ENCODE results near the gene CNTN4.
A peak's percentile ranks its signal among the peaks of the same experiment; 100 is the strongest.

Gene CNTN4

DNA sequence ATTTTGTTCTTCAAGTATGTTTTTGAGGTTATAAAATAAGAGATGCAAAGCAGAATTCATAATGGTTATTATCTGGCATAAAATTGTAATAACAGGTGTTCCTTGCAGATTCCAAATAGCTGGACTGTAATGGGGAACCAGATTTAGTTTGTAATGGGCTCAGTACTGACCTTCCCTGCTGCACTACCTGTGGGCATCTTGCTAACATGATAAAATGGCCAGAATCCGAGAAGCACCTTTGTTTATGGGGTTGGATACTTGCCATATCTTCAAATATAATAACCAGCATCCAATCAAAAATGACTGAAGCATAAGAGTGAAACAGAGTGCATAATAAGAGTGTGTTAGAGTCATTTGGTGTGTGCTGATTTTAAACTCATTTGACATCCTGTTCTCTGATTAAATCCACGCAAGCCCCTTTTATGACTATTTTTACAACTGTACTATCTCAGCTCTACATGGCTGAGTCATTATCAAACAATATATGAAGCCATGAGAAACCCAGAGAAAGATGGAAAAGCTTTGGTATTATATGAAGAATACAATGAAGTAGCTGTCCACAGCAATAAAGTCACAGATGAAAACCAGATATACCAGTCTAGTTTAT lies 292.4 kb downstream of the CNTN4 start:
- DNase-seq: no peak

DNA sequence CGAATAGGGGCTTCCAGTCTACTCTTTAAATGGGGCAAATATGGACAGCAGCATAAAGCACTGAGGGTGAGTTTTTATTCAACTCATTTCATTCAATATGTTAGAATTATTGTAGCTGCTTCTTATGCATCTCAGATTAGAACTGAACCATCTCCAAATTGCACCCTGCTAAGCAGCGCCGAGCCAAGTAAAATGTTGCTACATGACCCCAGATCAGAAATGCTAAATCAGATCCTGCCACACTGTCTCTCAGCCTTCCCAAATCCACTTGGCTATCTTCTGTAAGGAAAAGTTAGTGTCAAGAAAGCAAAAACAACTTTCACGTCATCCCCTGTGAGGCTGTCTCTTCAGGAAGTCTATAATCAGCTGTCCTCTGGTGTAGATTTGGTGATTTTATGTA lies 293.2 kb downstream of the CNTN4 start:
- no peak for DNase-seq

DNA sequence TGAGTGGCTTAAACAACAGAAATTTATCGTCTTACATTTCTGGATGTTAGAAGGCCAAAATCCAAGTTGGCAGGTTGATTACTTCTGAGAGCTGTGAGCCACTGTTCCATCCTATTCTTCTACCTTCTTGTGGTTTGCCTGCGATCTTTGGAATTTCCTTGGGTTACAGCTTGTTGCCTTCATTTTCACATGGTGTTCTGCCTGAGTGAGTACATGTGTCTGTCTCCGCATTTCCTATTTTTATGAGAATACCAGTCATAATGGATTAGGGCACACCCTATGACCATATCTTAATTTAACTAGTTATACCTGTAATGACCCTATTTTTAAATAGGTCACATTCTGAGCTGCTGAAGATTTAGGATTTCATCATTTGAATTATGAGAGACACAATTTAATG lies 294.3 kb downstream of the CNTN4 start:
- DNase-seq: no peak

DNA sequence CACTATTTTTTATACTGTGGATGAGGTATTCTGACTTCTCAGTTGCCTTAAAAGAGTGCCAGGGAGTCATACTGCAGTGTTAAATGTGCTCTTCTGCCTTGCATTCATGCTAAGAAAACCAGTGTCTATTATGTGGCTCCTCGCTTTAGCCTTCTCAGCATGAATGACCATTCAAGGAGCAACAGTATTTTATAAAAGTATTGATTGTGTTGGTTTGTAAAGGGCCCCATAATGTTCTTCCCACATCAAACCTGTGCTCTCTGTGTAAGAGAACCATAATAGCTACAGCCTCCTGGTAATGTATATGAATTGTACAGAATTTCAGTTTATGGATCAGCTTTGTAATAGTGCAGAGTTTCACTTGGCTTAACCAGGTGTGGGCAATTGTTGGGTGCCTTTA lies 316.4 kb downstream of the CNTN4 start:
- DNase-seq: no peak

DNA sequence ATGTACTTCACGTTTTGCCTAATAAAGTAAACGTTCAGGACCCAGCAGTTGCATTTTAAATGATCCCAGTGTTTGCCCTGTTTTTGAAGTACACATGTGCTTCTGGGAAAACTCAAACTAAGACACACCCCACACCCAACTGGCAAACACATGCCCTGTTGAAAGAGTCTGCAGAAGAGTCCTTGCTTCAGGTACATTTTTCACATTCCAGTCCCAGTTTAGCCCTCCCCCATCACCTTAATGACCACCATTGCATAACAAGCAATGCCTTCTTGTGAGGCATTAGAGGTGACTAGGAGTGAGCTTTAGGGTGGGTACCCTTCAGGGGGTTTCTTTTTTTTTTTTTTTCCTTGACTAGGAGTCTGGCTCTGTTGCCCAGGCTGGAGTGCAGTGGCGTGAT lies 322.3 kb downstream of the CNTN4 start:
- DNase-seq: no peak

DNA sequence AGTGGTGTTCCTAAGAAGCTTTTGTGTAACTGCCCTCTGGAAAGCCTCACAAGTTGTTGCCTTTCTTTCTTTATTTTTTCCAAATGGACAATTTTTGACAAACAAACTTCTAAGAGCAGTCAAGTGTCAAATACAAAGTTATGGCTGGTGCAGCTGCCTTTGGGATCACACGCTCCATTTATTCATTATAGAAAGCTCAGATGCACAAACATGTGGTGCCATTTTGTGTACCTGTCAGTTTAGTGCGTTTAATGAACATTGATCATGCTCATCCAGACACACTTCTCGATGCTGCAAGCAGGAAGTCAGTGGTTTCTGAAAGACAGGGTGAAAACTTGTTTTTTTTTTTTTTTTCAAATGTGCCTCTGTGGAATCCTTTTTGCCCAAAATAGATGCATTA lies 324.5 kb downstream of the CNTN4 start:
- no peak for DNase-seq

DNA sequence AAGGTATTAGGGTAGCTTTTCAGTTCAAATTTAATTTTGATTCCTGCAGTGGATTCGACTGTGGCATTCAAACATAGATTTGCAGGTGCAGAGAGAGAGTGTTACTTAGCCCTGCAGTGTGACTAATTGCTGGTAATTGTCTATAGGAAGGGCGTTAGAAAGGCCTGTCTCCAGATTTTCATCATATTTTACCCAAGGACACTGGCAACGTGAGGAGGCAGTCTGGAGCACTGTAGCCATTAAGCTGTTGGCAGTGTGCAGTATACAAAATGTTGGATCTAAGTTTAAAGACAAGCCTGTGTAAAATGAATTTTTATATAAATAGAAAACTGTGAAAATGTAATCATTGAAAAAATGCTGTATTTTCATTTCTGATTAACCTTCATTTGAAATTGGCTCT lies 342.9 kb downstream of the CNTN4 start:
- no peak for DNase-seq

DNA sequence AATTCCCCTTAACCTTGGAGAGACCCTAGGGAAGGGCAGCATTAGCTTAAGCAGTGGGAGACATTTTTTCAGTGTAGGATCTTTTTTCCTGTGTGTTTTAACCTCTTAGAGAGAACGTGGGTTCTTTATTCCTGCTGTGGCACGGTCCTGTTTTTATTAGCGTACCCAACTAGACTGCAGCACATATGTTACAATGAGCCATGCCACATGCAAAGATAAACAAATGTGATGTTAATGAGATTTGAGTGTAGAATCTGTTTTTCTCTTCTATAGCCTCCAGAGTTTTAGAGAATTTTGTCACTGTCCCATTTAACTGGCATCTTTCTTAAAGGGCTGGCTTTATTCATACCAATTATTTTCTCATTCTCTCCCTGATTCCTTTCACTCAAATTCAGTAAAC lies 347.5 kb downstream of the CNTN4 start:
- DNase-seq: no peak

DNA sequence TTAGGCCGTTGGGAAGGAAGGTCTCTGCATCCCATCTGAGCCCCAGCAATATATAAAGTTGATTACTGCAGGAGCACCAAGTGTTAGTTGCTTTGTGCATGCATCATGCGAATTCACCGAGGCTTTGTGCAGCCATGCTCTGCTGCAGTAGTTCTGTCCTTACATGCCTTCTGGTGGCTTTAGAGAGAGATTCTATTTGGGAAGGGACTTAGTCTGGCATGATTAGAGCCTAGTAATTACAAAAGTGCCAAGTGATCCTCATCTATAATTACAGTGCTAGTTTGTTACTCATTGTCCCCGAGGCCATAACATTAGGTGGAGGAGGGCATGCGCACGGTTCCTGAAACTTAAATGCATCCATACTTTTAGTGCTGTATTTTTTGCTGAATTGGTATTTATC lies 353.6 kb downstream of the CNTN4 start:
- no peak for DNase-seq

DNA sequence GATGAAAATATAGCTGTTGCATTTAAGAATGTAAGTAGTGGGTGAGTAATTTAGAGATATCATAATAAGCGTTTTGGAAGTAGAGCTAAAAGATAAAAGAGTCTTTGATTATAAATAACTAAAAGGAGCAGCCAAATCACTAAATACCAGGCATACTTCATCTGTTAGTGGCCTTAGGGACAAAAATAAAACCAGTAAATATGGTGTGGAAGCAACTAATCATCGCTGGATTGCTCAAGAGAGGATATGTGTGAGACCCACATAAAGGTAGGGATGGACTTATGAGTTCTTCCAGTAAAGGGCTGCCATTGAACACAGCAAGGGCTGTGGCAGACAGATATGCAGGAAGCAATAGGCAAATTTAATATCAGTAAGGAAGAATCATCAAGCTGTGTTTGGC lies 356.2 kb downstream of the CNTN4 start:
- DNase-seq: no peak

DNA sequence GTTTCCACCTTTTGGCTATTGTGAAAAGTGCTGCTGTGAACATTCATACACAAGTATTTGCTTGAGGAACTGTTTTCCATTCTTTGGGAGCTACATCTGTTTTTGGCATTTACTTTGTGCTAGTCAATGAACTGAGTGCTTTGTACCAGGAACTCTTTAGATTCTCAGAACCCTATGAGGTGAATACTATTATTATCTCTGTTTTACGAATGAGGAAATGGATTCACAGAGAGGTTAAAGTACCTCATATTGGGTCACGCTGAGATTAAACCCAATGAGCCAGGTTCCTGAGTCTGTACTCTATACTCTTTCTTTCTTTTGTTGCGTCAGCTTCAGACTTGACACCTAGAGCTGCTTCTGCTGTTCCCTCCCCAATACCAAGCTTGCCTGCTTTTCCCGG lies 358.1 kb downstream of the CNTN4 start:
- DNase-seq: no peak

DNA sequence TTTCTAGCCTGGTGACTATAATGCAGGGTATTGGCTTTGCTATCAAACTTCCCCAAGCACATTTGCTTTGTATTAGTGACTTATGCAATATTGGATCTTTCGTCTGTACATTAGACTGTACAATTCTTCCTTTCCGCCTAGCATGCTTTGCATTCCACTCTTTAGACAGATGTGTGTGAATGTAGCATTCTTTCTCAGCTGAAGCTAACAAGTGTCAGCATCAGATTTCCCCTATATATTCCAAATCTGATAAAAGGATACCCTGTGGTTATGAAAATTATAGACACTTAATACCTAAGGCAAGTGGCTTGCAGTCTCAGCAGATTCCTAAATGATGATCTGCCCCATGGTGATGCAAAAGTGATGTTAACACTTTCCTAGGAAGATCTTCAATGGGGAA lies 360.1 kb downstream of the CNTN4 start:
- no peak for DNase-seq

DNA sequence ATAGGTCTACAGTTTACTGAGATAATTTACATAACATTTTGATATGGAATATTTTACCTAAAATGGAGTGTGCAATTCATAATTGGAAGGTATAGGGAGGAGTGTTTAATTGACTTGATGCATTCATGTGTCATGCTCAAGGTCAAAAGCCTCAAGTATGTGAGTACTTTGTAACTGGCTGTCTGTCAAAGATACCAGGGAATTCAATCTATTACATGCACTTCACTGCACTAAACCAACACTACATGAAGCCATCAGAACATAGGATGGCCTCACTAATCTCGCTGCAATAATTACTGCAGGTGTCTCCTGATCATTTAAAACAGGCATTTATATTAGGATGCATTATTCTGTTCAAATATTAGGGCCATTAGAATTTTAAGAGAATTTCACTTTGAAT lies 367.2 kb downstream of the CNTN4 start:
- no peak for DNase-seq

DNA sequence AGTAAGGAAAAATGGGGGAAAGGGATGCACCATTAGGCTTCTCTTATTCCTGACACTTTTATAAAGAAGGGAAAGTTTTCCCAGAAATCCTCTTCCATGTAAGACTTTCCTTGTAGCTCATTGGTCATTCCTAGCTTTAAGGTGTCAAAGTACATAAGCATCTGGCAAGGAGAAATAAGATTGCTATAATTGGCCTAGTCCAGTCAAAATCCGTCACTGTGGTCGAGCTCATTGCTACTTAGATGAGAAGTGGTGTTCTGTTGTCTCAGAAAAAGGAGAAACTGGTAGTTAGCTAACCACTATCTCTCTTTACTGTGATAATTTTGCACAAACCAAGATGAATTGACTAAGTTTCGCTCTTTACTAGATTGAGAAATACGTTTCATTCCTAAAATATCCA lies 370.1 kb downstream of the CNTN4 start:
- no peak for DNase-seq

DNA sequence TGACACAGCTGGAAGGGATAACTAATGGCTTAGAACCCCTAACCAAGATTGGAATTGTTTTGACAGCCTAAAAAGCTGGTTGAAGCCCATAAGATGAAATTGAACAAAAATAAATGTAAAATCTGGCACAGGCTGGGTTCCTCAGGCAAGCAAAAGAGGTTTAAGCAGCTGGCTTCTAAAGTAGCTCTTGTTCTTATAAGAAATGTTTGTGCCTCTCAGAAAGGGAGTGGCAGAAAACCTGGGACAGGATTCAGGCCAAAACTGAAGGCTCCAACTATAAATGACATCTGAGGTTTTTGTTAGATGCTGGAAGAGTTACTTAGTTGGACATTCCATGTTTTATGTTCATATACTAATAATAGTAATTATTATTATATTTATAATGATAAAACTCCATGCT lies 378.3 kb downstream of the CNTN4 start:
- no peak for DNase-seq

DNA sequence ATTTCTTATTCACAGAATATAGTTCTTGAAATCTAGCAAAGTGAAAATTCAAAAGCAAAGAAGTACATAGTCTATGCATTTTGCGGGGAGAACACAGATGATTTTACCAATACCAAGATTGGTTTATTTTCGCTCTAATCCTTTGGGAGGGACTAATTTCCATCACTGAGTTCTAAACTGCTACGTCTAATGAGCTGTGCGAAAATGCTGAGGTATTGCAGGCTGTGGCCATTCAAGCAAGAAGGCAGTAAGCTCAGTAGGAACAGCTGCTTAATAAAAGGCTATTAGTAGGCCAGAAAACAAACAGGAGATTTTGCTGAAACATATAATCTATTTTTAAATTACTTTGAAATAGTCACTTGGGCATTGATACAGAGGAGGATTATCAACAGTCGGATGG lies 379.0 kb downstream of the CNTN4 start:
- no peak for DNase-seq

DNA sequence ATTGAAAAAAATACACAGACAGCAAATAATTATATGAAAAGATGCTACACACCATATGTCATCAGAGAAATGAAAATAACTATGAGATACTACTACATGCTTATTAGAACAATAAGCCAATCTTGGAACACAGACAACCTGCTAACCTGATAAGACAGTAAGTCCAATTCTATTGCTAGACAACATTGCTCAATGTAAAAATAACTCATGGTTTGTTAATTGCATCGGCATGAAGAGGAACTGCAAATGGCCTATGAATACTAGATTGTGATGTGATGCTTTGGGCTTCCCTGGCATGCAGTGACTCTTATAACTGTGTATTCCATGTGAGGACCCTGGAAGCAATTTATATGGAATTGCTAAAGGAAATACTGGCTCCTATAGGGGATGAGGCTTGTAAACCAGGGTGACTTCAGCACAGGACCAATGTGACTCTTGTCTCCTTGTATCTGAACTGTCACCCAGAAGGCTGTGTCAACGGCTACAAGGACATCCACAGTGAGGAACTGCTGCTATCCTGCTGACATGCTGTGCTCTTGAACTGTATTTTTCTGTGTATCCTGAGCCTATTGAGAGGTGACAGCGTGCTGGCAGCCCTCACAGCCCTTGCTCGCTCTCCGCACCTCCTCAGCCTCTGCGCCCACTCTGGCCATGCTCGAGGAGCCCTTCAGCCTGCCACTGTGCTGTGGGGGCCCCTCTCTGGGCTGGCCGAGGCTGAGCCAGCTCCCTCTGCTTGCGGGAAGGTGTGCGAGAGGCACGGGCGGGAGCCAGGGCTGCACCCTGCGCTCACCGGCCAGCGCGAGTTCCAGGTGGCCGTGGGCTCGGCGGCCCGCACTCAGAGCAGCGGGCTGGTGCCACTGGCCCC lies 385.7 kb downstream of the CNTN4 start:
- DNase-seq: no peak

DNA sequence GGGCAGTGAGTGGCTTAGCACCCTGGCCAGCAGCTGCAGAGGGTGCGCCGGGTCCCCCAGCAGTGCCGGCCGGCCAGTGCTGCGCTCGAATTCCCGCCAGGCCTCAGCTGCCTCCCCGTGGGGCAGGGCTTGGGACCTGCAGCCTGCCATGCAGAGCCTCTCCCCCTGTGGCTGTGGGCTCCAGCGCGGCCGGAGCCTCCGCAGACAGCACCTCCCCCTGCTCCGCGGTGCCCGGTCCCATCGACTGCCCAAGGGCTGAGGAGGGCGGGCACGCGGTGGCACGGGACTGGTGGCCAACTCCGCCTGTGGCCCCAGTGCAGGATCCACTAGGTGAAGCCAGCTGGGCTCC lies 386.3 kb downstream of the CNTN4 start:
- no peak for DNase-seq

DNA sequence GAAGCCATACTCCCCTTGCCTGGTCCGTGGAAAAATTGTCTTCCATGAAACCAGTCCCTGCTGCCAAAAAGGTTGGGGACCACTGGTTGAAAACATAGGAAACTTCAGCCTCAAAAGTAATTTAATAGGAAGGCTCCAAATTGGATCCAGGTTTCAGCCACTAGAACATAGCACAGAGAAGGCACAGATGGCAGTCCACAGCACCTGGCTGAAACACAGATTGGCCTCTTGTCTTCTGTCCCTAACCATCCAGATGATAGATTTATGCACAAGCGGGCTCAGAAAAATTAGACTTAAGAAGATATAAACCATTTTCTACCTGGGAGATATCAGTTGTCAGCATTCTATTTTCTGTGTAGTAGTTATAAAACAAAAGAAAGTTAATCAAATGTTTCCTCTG lies 397.1 kb downstream of the CNTN4 start:
- no peak for DNase-seq

DNA sequence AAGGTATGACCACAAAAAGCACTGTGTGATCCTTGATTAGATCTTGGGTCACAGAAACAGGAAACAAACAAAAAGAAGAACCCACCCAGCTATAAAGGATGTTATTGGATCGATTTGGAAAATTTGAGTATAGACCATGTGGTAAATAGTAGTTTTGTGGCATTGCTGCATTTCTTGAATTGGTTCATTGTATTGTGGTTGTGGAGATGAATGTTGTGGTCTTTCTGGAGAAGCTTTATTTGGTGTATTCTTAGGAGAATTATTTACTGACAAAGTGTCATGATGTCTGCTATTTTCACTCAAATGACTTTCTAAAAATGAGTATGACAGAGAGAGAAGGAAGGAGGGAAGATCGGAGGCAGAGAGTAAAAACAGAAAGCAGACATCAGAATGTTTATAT lies 406.2 kb downstream of the CNTN4 start:
- no peak for DNase-seq

DNA sequence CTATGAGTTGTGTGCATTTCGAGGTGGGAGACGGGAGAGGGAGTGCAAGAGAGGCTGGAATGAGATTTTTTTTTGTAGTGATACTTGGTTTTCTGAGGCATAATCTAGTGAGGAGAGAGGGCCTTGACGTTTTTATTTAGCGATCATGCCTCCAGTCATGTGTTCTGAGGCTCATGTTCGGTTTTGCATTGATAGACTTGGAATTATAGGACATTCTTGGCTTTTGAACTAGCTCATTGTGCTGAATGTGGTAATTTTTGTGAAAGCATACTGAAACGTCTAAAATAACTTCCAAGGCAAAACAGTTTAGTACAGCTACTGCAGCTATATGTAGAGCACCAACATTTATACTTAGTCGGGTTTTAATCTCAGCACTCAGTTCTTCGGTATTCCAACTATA lies 408.1 kb downstream of the CNTN4 start:
- DNase-seq: no peak

DNA sequence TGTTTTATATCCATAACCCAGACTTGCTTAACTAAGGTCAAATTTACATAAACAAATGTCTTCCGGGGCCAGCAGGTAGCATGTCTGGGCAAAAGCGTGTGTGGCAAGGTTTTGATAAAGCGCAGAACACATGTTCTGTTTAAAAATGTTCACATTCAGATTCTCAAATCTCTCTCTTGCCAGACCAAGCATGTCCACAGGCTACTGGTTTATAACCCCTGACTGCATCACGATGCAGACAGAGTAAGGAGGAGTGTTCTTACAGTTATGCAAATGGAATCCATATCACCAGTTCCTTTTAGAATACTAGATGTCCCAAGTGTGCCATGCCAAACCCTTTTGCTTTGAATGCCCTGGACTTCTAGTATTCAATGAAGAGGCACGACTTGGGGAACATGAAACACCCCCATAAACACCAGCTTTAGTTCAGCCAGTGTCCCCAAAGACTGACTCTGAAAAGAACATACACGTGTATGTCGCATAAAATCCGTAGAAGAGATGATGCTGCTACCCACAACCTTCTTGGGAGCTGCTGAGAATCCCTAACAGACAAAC lies 412.0 kb downstream of the CNTN4 start:
- no peak for DNase-seq

DNA sequence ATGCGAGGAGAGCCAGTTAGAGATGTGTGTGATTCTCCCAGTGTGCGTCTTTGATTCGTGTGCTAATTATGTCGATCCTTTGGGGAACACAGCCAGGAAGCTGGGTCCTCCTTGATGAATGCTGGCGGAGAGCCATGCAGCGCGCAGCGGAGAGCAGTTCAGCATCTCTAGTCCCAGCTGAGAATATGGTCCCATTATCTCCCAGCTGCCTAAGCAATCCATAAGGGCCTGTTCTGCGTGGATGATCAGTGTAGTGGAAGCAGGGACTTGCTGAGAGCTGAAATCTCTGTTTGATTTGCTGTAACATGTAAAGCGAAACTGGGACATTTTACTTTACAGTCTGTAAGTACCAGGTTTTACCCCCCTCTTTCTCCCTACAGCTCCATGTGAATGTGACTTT lies 412.7 kb downstream of the CNTN4 start:
- DNase-seq: peak in 25 of 51 donors; percentile 0 to 29 (median 7)
